Pancreas (tissue), 10 donors: ENCODE data around the gene AK2. TPM values are rescaled to one million over a fixed set of nuclear protein-coding genes. Genes with fewer than 3 reads are reported as not detected.
A peak's percentile ranks its signal among the peaks of the same experiment; 100 is the strongest.

Experiments used
- ATAC-seq, 4 donors: fragments of 200-7000 bp; cut with Tn5 transposase; one replicate each; pipeline versions ENCODE4 v1.8.0 to v1.9.1; 2020; ENCODE audit warnings: mild to moderate bottlenecking in 4 of 4, moderate library complexity in 4 of 4
- DNase-seq, 6 donors: peaks; one replicate each; pipeline ENCODE4 v3.0.0-alpha.2; 2020
- FAIRE-seq: peaks from 2 replicates; lab custom pipeline; 2012; peaks lifted over from hg19 to GRCh38; lab: Jason Lieb, UNC
- H3K27ac ChIP-seq, 4 donors: fragments of 200-600 bp; sonication (generic); 1 replicate in 3 of 4; 2 replicates in 1 of 4; pipeline versions ENCODE4 v1.5.0 to v1.8.0; 2020
- H3K27me3 ChIP-seq, 4 donors: fragments of 200-600 bp; one replicate each; pipeline ENCODE4 v1.8.0; 2021
- H3K36me3 ChIP-seq, 3 donors: fragments of 200-600 bp; sonication (generic) in 1 of 3; one replicate each; pipeline versions ENCODE4 v1.5.0 to v1.8.0; 2020 to 2021
- H3K4me1 ChIP-seq, 3 donors: fragments of 200-600 bp; one replicate each; pipeline ENCODE4 v1.8.0; 2021
- H3K4me3 ChIP-seq, 4 donors: fragments of 200-600 bp; sonication (generic) in 2 of 4; one replicate each; pipeline versions ENCODE4 v1.5.0 to v1.8.0; 2020 to 2021
- H3K9me3 ChIP-seq, 4 donors: fragments of 200-600 bp; one replicate each; pipeline ENCODE4 v1.8.0; 2021
- WGBS, 2 donors: extraction: QIAGEN DNeasy Blood & Tissue Kit; methylation state at CpG; one replicate each; pipeline ENCODE4 v1.1.7; 2013; 5-methylcytosine and 5-hydroxymethylcytosine counted together
- intact Hi-C, 3 donors: fragments of 100-400 bp; cut with DNase I; formaldehyde crosslinking; loops; one replicate each; pipeline versions ENCODE4 v1.11.1 to v1.14.2; 2022
- polyA plus RNA-seq, 2 donors: library from polyadenylated mRNA; stranded (reverse); fragments of 200-250 nt; gene quantifications; one replicate each; pipeline ENCODE4 v1.2.3, GENCODE V29; 2013
- total RNA-seq, 6 donors: library from RNA; stranded (reverse); fragmentation: NEBNext Ultra II Directional in 4 of 6; extraction: Animal tissue kit (Norgen Biotek cat#: 25700) in 4 of 6; gene quantifications; one replicate each; pipeline versions ENCODE4 v1.2.1 to v1.2.4, GENCODE V29; 2021 to 2023
- TF ChIP-seq, protein P1 (sequence below), 4 donors: fragments of 200-600 bp; sonication (generic) in 3 of 4; IDR thresholded peaks; one replicate each; pipeline versions ENCODE4 v1.5.0 to v1.8.0; 2021; ENCODE audit warnings: antibody characterized with exemption in 4 of 4
- donor health status: healthy with polysubstance abuse.
- donor health status: DM: no; HTN: no; CAD: no; lungs with moderate emphysema.
- donor health status: DM: no; HTN: no; CAD: no.
- donor health status: control.
- donor health status: control.
- donor health status: Bipolar disorder and iron deficiency.
- donor health status: DM: yes; HTN: yes; CAD: no.
- donor health status: DM: no; HTN: no; CAD: no.
- donor health status: DM: no; HTN: no; CAD: no.
- donor health status: DM: yes; HTN: yes; CAD: no.

Gene AK2
- total and polyA plus RNA-seq, 8 donors = 40.5 to 78.7 (median 61.4) TPM

- peaks cover 31 to 62% (median 32%) of the 10 kb centered on the region in 3 donors for H3K4me1 ChIP-seq
- DNase-seq (peak in 2 of 6 donors; percentile 36 to 46), ATAC-seq (peak; percentile 25 to 64 (median 36)), FAIRE-seq (no peak)
- no peak overlapping the region for H3K4me3 ChIP-seq
- 51 to 55% methylated on average over 6 of the region's 6 CpGs for WGBS, 2 donors
- H3K27ac ChIP-seq = peak overlapping the region in 2 of 4 donors; percentile 70 to 79
- intact Hi-C loops = no loop called here
- no peaks in the 10 kb centered on the region for H3K27me3 ChIP-seq
- no peaks in the 10 kb centered on the region for H3K9me3 ChIP-seq
- no peaks in the 10 kb centered on the region for H3K36me3 ChIP-seq
- TF ChIP-seq, protein P1, sequence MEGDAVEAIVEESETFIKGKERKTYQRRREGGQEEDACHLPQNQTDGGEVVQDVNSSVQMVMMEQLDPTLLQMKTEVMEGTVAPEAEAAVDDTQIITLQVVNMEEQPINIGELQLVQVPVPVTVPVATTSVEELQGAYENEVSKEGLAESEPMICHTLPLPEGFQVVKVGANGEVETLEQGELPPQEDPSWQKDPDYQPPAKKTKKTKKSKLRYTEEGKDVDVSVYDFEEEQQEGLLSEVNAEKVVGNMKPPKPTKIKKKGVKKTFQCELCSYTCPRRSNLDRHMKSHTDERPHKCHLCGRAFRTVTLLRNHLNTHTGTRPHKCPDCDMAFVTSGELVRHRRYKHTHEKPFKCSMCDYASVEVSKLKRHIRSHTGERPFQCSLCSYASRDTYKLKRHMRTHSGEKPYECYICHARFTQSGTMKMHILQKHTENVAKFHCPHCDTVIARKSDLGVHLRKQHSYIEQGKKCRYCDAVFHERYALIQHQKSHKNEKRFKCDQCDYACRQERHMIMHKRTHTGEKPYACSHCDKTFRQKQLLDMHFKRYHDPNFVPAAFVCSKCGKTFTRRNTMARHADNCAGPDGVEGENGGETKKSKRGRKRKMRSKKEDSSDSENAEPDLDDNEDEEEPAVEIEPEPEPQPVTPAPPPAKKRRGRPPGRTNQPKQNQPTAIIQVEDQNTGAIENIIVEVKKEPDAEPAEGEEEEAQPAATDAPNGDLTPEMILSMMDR (IDR thresholded peaks at IDR 0.05) = peak in 1 of 4 donors; percentile 11
These were observed 29.3 kb downstream of the AK2 start for GRCh38 chr1:33007190-33008050.

DNA sequence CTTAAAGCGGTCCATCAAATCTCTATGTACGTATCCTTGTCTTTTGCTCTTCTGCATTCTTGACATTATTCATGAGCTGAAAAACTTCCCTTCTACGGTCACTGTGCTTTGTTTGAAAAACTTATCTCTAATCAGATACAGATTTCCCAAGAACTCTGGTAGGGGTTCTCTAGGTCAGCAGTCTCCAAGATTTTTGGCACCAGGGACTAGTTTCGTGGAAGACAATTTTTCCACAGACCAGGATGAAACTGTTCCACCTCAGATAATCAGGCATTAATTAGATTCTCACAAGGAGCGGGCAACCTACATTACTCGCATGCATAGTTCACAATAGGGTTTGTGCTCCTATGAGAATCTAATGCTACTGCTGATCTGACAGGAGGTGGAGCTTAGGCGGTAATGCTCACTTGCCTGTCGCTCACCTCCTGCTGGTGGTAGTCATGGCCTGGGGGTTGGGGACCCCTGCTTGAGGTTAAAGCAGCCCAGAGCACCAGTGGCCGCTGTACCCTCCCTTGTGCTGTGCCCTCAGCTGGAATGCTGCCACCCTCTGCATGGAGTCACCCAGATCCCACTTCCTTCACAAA, 30.8 kb downstream of the AK2 start:
- 29 to 34% methylated on average over 9 of the region's 9 CpGs for WGBS, 2 donors
- H3K4me1 ChIP-seq = peaks cover 18 to 47% (median 20%) of the 10 kb centered on the region in 3 donors
- peak overlapping the region in 1 of 4 donors; percentile 40 for H3K27ac ChIP-seq
- FAIRE-seq (no peak), DNase-seq (no peak), ATAC-seq (peak; percentile 4 to 17 (median 8))
- TF ChIP-seq, protein P1 (IDR thresholded peaks at IDR 0.05) = no peak
- no peak overlapping the region for H3K4me3 ChIP-seq
- H3K36me3 ChIP-seq = no peaks in the 10 kb centered on the region
- intact Hi-C loops = no loop called here
- H3K27me3 ChIP-seq = no peaks in the 10 kb centered on the region
- no peaks in the 10 kb centered on the region for H3K9me3 ChIP-seq

DNA sequence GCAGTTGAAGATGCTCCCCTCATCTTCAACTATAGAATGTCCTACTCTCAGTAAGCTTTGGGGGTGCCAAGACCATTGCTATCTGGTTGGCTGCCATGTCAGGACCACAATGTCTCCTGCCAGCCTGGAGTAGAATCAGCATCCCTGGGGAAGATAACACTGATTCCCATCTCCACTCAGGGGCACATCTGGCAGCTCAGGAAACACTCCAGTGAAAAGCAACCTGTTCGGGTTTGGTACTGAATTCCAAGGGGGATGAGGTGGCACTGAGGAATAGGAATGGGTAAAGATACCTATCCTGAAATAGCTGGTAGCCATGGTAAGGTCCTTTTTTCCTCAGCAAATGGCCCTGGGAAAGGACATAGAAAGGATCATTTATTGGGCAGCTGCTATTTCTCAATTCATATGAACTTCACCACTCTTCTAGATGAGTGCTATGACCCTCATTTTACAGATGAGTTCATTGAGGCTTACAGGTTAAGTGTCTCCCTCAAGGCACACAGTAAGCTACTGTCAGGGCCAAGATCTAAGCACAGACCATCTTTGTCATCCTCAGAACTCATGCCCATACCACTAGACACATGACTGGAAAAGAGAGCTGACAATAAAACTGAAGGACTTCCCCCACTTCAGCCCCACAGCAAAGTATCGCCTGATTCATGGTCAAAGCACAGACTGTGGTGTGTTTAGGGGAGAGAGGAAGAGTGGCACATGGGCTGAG, 31.4 kb downstream of the AK2 start:
- no peaks in the 10 kb centered on the region for H3K36me3 ChIP-seq
- WGBS, 2 donors = 62 to 79% methylated on average over 2 of the region's 2 CpGs
- DNase-seq = no peak
- peak overlapping the region in 1 of 4 donors; percentile 40 for H3K27ac ChIP-seq
- no peaks in the 10 kb centered on the region for H3K27me3 ChIP-seq
- H3K4me1 ChIP-seq = peaks cover 13 to 40% (median 20%) of the 10 kb centered on the region in 3 donors
- TF ChIP-seq, protein P1 (IDR thresholded peaks at IDR 0.05) = no peak
- no peak for ATAC-seq
- FAIRE-seq = no peak
- no peaks in the 10 kb centered on the region for H3K9me3 ChIP-seq
- intact Hi-C loops = no loop called here
- H3K4me3 ChIP-seq = no peak overlapping the region

DNA sequence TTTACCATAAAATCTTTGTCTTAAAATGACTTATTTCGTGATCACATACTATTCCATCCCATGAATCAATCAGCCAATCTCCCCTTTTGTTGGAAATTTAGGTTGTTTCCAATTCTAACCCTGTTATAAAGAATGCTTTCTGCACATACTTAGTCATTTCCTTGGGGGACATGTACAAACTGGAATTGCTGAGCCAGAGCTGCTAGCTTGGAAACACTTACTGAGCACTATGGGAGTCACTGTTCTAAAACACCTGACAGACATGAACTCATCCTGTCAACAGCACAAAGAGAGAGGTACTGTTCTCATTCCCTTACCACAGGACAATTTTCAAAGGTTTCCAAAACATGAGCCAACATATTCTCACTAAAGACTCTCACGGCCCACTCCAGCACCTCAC, 32.1 kb downstream of the AK2 start:
- Histone ChIP-seq H3K27me3 (no peaks in the 10 kb centered on the region), H3K27ac (no peak overlapping the region), H3K4me3 (no peak overlapping the region), H3K4me1 (peaks cover 13 to 33% (median 20%) of the 10 kb centered on the region in 3 donors), H3K9me3 (no peaks in the 10 kb centered on the region), H3K36me3 (no peaks in the 10 kb centered on the region)
- ATAC-seq = no peak
- intact Hi-C loops = no loop called here
- no peak for DNase-seq
- no peak for FAIRE-seq
- TF ChIP-seq, protein P1 (IDR thresholded peaks at IDR 0.05) = no peak
- WGBS, 2 donors = 94% methylated on average over 2 of the region's 2 CpGs
